OCI-LY1 (cell line): Measurements from ENCODE around the gene FMN1.

Source experiments
- H2AFZ ChIP-seq: fragments of 200-600 bp; sonication (generic), shearing (Covaris generic); 2 replicates; pipeline ENCODE4 v1.6.0; 2014; ENCODE audit warnings: antibody characterized with exemption, mild to moderate bottlenecking, low read length
- H3F3A ChIP-seq: fragments of 200-600 bp; sonication (generic), shearing (Covaris generic); 2 replicates; pipeline ENCODE4 v1.6.0; 2014; ENCODE audit warnings: mild to moderate bottlenecking, antibody characterized with exemption, low read length, moderate library complexity; ENCODE audit not compliant: insufficient read depth
- H3K27ac ChIP-seq: fragments of 200-600 bp; sonication (generic); 2 replicates; pipeline ENCODE4 v1.5.1; 2014; ENCODE audit warnings: low read length, mixed run types, mild to moderate bottlenecking, low read depth; ENCODE audit not compliant: poor library complexity, severe bottlenecking
- H3K27me3 ChIP-seq: fragments of 200-600 bp; sonication (generic); 2 replicates; pipeline ENCODE4 v1.6.0; 2014; ENCODE audit warnings: antibody characterized with exemption, mild to moderate bottlenecking, low read length, moderate library complexity; ENCODE audit not compliant: insufficient read depth
- H3K36me3 ChIP-seq: fragments of 200-600 bp; sonication (generic); 2 replicates; pipeline ENCODE4 v1.6.1; 2014; ENCODE audit warnings: mild to moderate bottlenecking, antibody characterized with exemption, low read length, moderate library complexity, mixed read lengths; ENCODE audit not compliant: insufficient read depth
- H3K4me1 ChIP-seq: fragments of 200-600 bp; sonication (generic); 2 replicates; pipeline ENCODE4 v1.5.1; 2014; ENCODE audit warnings: mild to moderate bottlenecking, low read length, moderate library complexity; ENCODE audit not compliant: insufficient read depth, severe bottlenecking
- H3K4me2 ChIP-seq: fragments of 200-600 bp; sonication (generic), shearing (Covaris generic); 2 replicates; pipeline ENCODE4 v1.6.1; 2014; ENCODE audit warnings: low read length
- H3K4me3 ChIP-seq: fragments of 200-600 bp; sonication (generic); 2 replicates; pipeline ENCODE4 v1.5.1; 2014; ENCODE audit warnings: low read length, low read depth, mild to moderate bottlenecking, mixed read lengths; ENCODE audit not compliant: poor library complexity, severe bottlenecking
- H3K79me2 ChIP-seq: fragments of 200-600 bp; shearing (Covaris generic); 2 replicates; pipeline ENCODE4 v1.6.1; 2016; ENCODE audit warnings: mixed run types, low read length, mixed read lengths; ENCODE audit not compliant: insufficient read depth
- H3K9ac ChIP-seq: fragments of 200-600 bp; sonication (generic), shearing (Covaris generic); 2 replicates; pipeline ENCODE4 v1.6.1; 2014; ENCODE audit warnings: mild to moderate bottlenecking, low read length, mixed read lengths
- H3K9me2 ChIP-seq: fragments of 200-600 bp; sonication (generic), shearing (Covaris generic); 2 replicates; pipeline ENCODE4 v1.6.1; 2014; ENCODE audit warnings: low read depth, mild to moderate bottlenecking, low read length, mixed read lengths
- H3K9me3 ChIP-seq: fragments of 200-600 bp; shearing (Covaris generic); 2 replicates; pipeline ENCODE4 v1.6.1; 2014; ENCODE audit warnings: low read length, mixed read lengths
- H4K20me1 ChIP-seq: fragments of 200-600 bp; sonication (generic), shearing (Covaris generic); 2 replicates; pipeline ENCODE4 v1.6.0; 2016; ENCODE audit warnings: mild to moderate bottlenecking, low read length; ENCODE audit not compliant: insufficient read depth
- EZH2 ChIP-seq: fragments of 200-600 bp; sonication (generic), shearing (Covaris generic); IDR thresholded peaks from 2 replicates; pipeline ENCODE4 v1.8.0; 2017; ENCODE audit warnings: borderline replicate concordance, mixed run types, mild to moderate bottlenecking, antibody characterized with exemption, low read length, moderate library complexity, mixed read lengths
- TF ChIP-seq, protein P1 (sequence below): fragments of 200-600 bp; sonication (generic), shearing (Covaris generic); IDR thresholded peaks from 2 replicates; pipeline ENCODE4 v1.5.1; 2017; ENCODE audit warnings: mild to moderate bottlenecking, antibody characterized with exemption, low read length, moderate library complexity, mixed read lengths

The FMN1 gene

GRCh38 chr15:32794973-32795372 lies 399.5 kb downstream of the FMN1 start:
- Histone ChIP-seq H3K36me3 (no peaks in the 10 kb centered on the region), H3K4me2 (no peak overlapping the region)

DNA sequence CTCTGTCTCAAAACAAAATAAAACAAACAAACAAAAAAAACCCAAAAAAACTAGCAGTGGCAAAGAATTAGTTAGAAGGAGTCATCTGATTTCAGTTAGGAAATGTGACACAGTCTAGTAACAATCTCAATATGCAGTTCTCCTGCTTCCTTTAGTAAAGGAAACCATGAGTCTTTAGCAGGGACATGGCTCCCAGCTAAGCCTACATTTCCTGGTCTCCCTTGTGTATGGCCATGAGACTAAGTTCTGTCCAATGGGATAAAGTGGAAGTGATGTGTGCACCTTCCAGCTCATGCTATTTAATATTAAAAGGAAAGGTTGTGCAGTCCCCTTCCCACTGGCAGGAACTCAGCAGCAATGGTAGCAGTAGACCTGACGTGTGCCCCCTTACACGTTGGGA lies 402.1 kb downstream of the FMN1 start:
- H4K20me1 ChIP-seq: no peaks in the 10 kb centered on the region
- H3K9me3 ChIP-seq: no peaks in the 10 kb centered on the region
- H3K9ac ChIP-seq: no peak overlapping the region
- no peak overlapping the region for H3K4me3 ChIP-seq
- no peak overlapping the region for H3K27ac ChIP-seq
- H3K9me2 ChIP-seq: no peaks in the 10 kb centered on the region
- H3K79me2 ChIP-seq: no peaks in the 10 kb centered on the region
- H2AFZ ChIP-seq: no peak overlapping the region
- H3K4me2 ChIP-seq: no peak overlapping the region
- no peak for TF ChIP-seq EZH2
- H3F3A ChIP-seq: no peaks in the 10 kb centered on the region
- no peaks in the 10 kb centered on the region for H3K27me3 ChIP-seq
- no peaks in the 10 kb centered on the region for H3K36me3 ChIP-seq
- no peaks in the 10 kb centered on the region for H3K4me1 ChIP-seq

More at GRCh38 chr15:32794973-32795372, 399.5 kb downstream of the FMN1 start:
- Histone ChIP-seq H3K9ac (no peak overlapping the region), H3K79me2 (no peaks in the 10 kb centered on the region), H3K9me2 (no peaks in the 10 kb centered on the region), H4K20me1 (no peaks in the 10 kb centered on the region), H3K9me3 (no peaks in the 10 kb centered on the region), H2AFZ (no peak overlapping the region), H3K27me3 (peaks cover 4% of the 10 kb centered on the region; the same call in 1 of the 2 replicates), H3F3A (no peaks in the 10 kb centered on the region), H3K4me1 (no peaks in the 10 kb centered on the region), H3K27ac (no peak overlapping the region), H3K4me3 (no peak overlapping the region)
- no peak for TF ChIP-seq EZH2
- TF ChIP-seq, protein P1, sequence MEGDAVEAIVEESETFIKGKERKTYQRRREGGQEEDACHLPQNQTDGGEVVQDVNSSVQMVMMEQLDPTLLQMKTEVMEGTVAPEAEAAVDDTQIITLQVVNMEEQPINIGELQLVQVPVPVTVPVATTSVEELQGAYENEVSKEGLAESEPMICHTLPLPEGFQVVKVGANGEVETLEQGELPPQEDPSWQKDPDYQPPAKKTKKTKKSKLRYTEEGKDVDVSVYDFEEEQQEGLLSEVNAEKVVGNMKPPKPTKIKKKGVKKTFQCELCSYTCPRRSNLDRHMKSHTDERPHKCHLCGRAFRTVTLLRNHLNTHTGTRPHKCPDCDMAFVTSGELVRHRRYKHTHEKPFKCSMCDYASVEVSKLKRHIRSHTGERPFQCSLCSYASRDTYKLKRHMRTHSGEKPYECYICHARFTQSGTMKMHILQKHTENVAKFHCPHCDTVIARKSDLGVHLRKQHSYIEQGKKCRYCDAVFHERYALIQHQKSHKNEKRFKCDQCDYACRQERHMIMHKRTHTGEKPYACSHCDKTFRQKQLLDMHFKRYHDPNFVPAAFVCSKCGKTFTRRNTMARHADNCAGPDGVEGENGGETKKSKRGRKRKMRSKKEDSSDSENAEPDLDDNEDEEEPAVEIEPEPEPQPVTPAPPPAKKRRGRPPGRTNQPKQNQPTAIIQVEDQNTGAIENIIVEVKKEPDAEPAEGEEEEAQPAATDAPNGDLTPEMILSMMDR: no peak

DNA sequence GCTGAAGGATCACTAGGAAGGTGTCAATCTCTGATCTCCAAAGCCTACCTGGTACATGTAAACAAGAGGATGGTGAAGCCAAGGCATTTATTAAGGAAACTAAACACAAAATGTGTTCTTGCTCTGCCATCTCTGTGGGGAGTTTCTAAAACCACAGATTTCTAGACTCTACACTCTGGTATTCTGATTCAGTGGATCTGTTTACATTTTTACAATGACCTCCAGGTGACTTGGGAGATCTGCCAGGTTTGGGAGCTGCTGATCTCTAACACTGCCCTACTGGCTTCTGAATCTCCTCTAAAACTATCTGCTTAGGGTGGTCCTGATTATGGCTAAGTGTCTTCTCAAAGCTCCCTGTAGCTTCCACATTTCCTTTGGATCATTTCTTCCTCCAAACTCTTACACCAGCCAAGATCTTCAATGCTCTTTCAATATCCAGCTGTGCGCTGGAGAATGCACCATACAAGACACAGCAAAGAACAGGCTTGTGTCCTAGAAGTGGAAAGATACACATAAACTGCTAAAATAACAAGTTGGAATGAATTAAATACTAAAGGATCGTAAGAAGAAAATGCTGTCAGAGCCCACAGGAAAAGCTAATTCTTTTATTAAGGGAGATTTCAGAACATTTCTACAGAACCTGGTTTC lies 404.0 kb downstream of the FMN1 start:
- H3K27me3 ChIP-seq: 0 out of 2 replicates have a peak, but pooled peaks cover 3% of the 10 kb centered on the region
- no peaks in the 10 kb centered on the region for H3K9me3 ChIP-seq
- no peaks in the 10 kb centered on the region for H4K20me1 ChIP-seq
- H3K4me3 ChIP-seq: no peak overlapping the region
- H3K27ac ChIP-seq: no peak overlapping the region
- H3K9me2 ChIP-seq: no peaks in the 10 kb centered on the region
- TF ChIP-seq, protein P1: no peak
- TF ChIP-seq EZH2: no peak
- no peaks in the 10 kb centered on the region for H3K79me2 ChIP-seq
- no peak overlapping the region for H3K9ac ChIP-seq
- no peak overlapping the region for H3K4me2 ChIP-seq
- no peaks in the 10 kb centered on the region for H3K36me3 ChIP-seq
- no peaks in the 10 kb centered on the region for H3K4me1 ChIP-seq
- H2AFZ ChIP-seq: no peak overlapping the region
- no peaks in the 10 kb centered on the region for H3F3A ChIP-seq

DNA sequence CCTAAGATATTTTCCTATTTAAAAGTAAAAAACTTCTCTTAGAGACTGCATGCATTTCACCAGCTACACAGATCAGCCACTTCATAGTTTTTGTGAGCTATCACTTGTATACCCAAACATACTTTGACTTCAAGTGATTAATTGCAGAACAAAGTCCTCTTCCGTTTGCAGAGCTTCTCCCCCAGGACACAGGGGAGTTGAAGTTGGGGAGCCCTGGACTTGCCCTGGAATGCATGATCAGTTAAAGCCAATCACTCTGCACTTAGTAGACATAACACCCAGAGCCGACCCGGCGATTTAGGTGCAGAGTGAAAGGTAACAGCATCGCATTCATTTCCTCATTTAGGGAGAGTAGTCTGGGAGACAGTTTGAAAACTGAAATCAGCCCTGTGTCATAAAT lies 406.6 kb downstream of the FMN1 start:
- Histone ChIP-seq H4K20me1 (no peaks in the 10 kb centered on the region), H3K9me3 (no peaks in the 10 kb centered on the region), H3K4me1 (no peaks in the 10 kb centered on the region), H3K27ac (no peak overlapping the region), H3K27me3 (0 out of 2 replicates have a peak, but pooled peaks cover 3% of the 10 kb centered on the region), H3K79me2 (no peaks in the 10 kb centered on the region), H3K4me2 (no peak overlapping the region), H2AFZ (no peak overlapping the region), H3F3A (no peaks in the 10 kb centered on the region), H3K9ac (no peak overlapping the region), H3K36me3 (no peaks in the 10 kb centered on the region), H3K9me2 (no peaks in the 10 kb centered on the region), H3K4me3 (no peak overlapping the region)
- no peak for TF ChIP-seq EZH2
- TF ChIP-seq, protein P1: no peak
